GM12874 (cell line): Measurements from ENCODE around the gene STOM.

Experiments
- CTCF ChIP-seq: IDR thresholded peaks from 2 replicates; pipeline ENCODE4 v1.5.1; 2011; ENCODE audit warnings: low read depth, mild to moderate bottlenecking, control low read depth, low read length, moderate library complexity; ENCODE audit not compliant: insufficient read depth

STOM gene

GRCh38 chr9:121316852-121317373, 53.1 kb downstream of the STOM start:
- no peak for TF ChIP-seq CTCF

- no peak for TF ChIP-seq CTCF
Observed at GRCh38 chr9:121316378-121316777, 53.7 kb downstream of the STOM start.

- no peak for TF ChIP-seq CTCF
Observed at GRCh38 chr9:121313458-121314152, 56.4 kb downstream of the STOM start.

- no peak for TF ChIP-seq CTCF
Observed at GRCh38 chr9:121312169-121312568, 57.9 kb downstream of the STOM start.

- TF ChIP-seq CTCF: no peak
Observed at GRCh38 chr9:121310571-121310970, 59.5 kb downstream of the STOM start.

- TF ChIP-seq CTCF: no peak
Observed at GRCh38 chr9:121309833-121310425, 60.1 kb downstream of the STOM start.

GRCh38 chr9:121309171-121309570, 60.9 kb downstream of the STOM start:
- TF ChIP-seq CTCF: no peak
